Islet precursor cell (in vitro differentiated cells): ENCODE results near the gene SLC23A3.
A peak's percentile ranks its signal among the peaks of the same experiment; 100 is the strongest.
"Not testable (repeated sequence)": the region's sequence is repeated elsewhere in the genome, so short reads cannot be mapped to it uniquely, and the experiment has no call there.

Experiments used
- DNase-seq: peaks from one replicate; pipeline ENCODE4 v3.0.0-alpha.2; 2018

The SLC23A3 gene

DNA sequence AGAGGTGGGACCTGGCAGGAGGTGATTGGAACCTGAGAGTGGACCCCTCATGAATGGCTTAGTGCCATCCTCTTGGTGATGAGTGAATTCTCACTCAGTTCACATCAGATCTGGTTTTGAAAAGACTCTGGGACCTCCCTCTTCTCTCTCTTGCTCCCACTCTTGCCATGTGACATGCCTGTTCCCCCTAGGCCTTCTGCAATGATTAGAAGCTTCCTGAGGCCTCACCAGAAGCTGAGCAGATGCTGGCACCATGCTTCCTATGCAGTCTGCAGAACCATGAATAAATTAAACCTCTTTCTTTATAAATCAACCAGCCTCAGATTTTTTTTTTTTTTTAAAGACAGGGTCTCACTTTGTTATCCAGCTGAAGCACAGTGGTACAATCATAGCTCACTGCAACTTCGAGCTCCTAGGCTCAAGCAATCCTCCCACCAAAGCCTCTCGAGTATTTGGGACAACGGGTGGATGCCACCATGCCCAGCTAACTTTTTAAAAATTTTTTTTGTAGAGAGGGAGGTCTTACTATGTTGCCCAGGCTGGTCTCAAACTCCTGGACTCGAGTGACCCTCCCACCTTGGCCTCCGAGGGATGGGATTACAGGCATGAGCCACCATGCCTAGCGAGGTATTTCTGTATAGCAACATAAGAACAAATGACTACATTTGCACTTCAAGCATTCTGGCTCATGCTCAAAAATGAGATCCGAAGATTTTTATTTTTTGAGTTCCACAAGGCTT, 34.8 kb upstream of the SLC23A3 start:
- no peak for DNase-seq

GRCh38 chr2:219201331-219201730, 31.5 kb upstream of the SLC23A3 start:
- DNase-seq: not testable (repeated sequence)

DNA sequence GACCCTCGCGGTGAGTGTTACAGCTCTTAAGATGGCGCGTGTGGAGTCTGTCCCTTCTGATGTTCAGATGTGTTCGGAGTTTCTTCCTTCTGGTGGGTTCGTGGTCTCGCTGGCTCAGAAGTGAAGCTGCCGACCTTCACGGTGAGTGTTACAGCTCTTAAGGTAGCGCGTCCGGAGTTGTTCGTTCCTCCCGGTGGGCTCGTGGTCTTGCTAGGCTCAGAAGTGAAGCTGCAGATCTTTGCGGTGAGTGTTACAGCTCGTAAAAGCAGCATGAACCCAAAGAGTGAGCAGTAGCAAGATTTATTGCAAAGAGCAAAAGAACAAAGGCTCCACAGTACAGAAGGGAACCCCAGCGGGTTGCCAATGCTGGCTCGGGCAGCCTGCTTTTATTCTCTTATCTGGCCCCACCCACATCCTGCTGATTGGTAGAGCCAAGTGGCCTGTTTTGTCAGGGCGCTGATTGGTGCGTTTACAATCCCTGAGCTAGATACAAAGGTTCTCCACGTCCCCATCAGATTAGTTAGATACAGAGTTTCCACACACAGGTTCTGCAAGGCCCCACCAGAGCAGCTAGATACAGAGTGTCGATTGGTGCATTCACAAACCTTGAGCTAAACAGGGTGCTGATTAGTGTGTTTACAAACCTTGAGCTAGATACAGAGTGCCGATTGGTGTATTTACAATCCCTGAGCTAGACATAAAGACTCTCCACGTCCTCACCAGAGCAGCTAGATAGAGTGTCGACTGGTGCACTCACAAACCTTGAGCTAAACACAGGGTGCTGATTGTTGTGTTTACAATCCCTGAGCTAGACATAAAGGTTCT, 30.9 kb upstream of the SLC23A3 start:
- not testable (repeated sequence) for DNase-seq

- no peak for DNase-seq
Observed at GRCh38 chr2:219199470-219200211, 29.8 kb upstream of the SLC23A3 start.

DNA sequence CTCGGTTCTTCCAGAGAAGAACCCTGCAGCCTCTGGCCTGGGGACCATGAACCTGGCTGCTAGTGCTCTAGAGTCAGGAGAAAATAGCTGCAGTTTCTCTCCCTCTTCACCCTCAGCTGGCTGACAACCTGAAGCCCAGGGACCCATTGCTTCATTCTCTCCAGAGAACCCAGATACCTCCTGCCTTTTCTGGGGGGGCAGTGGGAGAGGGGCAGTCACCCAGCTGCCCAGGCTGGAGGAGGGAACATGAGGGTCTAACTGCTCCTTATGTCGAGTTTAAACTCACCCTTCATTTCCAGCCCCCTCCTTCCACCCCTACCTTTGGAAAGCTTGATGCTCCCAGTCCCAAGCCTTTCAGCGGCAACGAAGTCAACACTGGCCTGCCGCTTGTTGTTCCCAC, 29.1 kb upstream of the SLC23A3 start:
- no peak for DNase-seq

- no peak for DNase-seq
Observed at GRCh38 chr2:219197388-219197787, 27.6 kb upstream of the SLC23A3 start.

- no peak for DNase-seq
Observed at GRCh38 chr2:219186754-219187456, 17.1 kb upstream of the SLC23A3 start.

DNA sequence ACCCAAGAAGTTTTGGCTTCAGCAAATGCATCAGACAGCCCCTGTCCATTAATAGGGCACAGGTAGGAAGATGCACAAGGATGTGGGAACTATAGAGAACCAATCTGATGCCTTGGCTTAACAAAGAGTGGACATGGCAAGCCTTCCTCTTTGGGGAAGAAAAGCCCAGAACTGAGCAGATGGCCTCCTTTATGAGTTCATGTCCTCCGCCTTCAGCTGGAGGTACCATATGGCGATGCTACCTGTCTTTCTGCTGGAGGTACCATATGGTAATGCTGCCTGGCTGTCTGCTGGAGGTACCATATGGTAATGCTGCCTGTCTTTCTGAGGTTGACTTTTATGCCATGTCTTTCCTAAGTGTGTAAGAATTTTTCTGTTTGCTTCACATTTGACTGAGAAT, 14.3 kb upstream of the SLC23A3 start:
- no peak for DNase-seq

DNA sequence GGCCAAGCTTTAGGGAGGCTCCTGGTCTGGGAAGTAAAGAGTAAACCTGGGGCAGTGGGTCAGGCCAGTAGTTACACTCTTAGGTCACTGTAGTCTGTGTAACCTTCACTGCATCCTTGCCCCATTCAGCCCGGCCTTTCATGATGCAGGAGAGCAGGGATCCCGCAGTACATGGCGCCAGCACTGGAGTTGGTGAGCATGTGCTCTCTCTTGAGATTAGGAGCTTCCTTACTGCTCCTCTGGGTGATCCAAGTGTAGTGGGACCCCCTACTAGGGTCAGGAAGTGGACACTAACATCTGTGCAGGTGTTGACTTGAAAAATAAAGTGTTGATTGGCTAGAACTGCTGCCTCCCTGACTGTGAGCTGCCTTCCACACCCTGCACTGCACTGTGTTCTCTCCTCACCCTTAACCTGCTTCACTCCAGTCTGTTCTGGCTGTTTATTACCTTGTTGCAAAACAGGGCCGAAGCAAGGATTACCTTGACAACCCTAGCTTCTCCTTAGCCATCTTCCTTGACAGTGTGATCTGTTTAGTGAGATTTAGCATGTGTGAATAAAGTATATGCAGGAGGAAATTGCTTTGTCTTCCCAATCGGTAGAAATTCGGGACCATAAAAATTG, 13.4 kb upstream of the SLC23A3 start:
- DNase-seq: no peak

DNA sequence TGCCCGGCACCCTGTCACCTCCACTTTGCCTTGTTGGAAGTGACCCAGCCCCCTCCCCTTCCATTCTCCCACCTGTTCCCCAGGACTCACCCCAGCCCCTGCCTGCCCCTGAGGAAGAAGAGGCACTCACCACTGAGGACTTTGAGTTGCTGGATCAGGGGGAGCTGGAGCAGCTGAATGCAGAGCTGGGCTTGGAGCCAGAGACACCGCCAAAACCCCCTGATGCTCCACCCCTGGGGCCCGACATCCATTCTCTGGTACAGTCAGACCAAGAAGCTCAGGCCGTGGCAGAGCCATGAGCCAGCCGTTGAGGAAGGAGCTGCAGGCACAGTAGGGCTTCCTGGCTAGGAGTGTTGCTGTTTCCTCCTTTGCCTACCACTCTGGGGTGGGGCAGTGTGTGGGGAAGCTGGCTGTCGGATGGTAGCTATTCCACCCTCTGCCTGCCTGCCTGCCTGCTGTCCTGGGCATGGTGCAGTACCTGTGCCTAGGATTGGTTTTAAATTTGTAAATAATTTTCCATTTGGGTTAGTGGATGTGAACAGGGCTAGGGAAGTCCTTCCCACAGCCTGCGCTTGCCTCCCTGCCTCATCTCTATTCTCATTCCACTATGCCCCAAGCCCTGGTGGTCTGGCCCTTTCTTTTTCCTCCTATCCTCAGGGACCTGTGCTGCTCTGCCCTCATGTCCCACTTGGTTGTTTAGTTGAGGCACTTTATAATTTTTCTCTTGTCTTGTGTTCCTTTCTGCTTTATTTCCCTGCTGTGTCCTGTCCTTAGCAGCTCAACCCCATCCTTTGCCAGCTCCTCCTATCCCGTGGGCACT, 12.7 kb upstream of the SLC23A3 start:
- no peak for DNase-seq

DNA sequence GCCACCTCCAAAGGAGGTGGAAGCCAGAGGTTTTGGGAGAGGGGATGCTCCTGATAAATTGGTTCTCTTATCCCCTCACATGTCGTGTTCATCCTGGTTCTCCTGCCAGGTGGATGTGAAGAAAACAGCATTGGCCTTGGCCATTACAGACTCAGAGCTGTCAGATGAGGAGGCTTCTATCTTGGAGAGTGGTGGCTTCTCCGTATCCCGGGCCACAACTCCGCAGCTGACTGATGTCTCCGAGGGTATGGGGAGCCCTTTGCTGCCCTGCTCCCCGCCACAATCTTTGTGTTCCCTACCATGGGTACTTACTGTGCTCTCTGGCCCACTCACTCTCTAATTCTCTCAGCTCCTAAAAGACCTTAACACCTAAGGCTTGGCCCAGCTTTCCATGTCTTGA, 11.7 kb upstream of the SLC23A3 start:
- DNase-seq: no peak

DNA sequence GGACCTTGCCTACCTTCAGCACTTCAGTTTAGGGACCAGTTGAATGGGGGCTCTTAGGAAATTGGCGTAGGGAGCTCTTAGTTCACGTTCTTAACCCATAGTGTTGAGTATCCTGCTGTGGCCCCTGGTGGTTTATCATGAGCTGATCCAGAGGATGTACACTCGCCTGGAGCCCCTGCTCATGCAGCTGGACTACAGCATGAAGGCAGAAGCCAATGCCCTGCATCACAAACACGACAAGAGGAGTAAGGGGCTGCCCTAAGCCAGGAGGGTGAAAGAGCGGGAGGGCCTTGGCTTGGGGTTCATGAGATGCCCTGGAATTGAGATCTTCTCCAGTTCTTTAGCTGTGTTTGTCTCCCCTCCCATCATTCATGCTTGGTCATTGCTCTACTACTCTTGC, 11.1 kb upstream of the SLC23A3 start:
- DNase-seq: no peak

DNA sequence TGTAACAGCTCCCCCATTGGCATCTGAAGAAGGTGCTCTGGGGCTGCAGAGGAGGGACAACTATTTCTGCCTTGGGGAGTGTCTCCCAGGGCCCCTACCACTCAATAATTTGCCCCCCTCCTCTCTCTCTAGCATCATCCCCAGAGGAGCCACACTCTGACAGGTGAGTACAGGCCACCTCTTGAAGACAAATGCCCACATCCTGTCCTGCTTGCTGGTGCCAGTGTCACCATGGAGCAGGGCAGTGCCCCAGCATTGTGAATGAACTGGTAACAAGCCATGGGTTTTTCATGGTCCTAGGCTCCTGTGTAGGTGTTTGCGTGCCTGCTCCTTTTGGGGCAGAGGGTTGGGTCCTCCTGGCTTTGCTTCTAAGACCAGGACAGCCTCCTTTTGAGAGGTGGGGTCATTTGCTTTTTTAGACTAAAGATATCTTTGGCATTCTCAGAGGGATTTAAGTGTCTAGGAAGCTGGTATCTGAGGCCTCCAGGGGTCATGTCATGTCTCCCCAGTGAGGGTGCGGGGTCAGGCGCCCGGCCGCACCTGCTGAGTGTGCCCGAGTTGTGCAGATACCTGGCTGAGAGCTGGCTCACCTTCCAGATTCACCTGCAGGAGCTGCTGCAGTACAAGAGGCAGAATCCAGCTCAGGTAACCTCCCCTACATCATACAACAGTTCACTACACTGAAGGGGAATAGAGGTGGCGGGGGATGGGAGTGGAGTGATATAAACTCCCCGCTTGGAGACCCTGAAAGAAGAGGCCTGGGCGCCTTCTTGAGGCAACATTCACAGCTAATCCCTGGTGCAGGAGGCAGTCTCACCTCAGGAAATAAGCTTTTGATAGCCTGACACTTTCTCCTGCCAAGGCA, 10.0 kb upstream of the SLC23A3 start:
- no peak for DNase-seq

- DNase-seq: no peak
Observed at GRCh38 chr2:219178377-219179175, 8.7 kb upstream of the SLC23A3 start.

GRCh38 chr2:219177552-219178376, 7.9 kb upstream of the SLC23A3 start, which contains the start of gene RETREG2:
TSS of gene RETREG2 (plus strand) at chr2:219178275. CDS start at chr2:219178353, 78 bp downstream.
- peak; percentile 95 for DNase-seq

GRCh38 chr2:219176818-219177551, 7.2 kb upstream of the SLC23A3 start, which contains the start of gene CNPPD1:
TSS of gene CNPPD1 (minus strand) at chr2:219176925. CDS start at chr2:219176828, 97 bp downstream.
- DNase-seq: peak; percentile 92

- DNase-seq: no peak
Observed at GRCh38 chr2:219175928-219176817, 6.3 kb upstream of the SLC23A3 start.
